SK-N-SH (cell line): ENCODE data around the gene ELOVL3. TPM values are rescaled to one million over a fixed set of nuclear protein-coding genes. Genes with fewer than 3 reads are reported as not detected.

Experiments
- CTCF ChIA-PET: fragments of 300-600, 350-600 bp; formaldehyde crosslinking; extraction: SDS; loops from one replicate; lab custom pipeline; 2021; lab: Yijun Ruan, JAX
- POLR2A ChIA-PET: fragments of 350-600 bp; sonication (Branson Sonifier 250); formaldehyde crosslinking; extraction: SDS; loops from one replicate; lab custom pipeline; 2020; ENCODE audit warnings: antibody characterized with exemption, inconsistent platforms; lab: Yijun Ruan, JAX
- DNase-seq: peaks from one replicate; pipeline ENCODE4 v3.0.0; 2012
- H2AFZ ChIP-seq: fragments of 200-600 bp; sonication (generic); 2 replicates; pipeline ENCODE4 v1.8.1; 2016; ENCODE audit warnings: antibody characterized with exemption, mild to moderate bottlenecking, low read depth
- H3F3A ChIP-seq: fragments of 200-600 bp; sonication (generic); replicated peaks from 2 replicates; pipeline ENCODE3; 2016; ENCODE audit warnings: antibody characterized with exemption, mild to moderate bottlenecking; ENCODE audit not compliant: insufficient read depth
- H3K27ac ChIP-seq, 2 experiments: fragments of 200-500 bp in 1 of 2; fragments of 200-600 bp in 1 of 2; sonication (Bioruptor generic) in 1 of 2; sonication (generic), shearing (Covaris generic) in 1 of 2; 2 replicates each; pipeline versions ENCODE4 v1.5.1 to v1.6.1; 2014 to 2016; ENCODE audit warnings: low read depth in 2 of 2, inconsistent platforms in 1 of 2, low read length in 1 of 2, mild to moderate bottlenecking in 1 of 2, mixed read lengths in 1 of 2
- H3K27me3 ChIP-seq: fragments of 200-600 bp; sonication (generic), shearing (Covaris generic); 2 replicates; pipeline ENCODE4 v1.6.1; 2016; ENCODE audit warnings: mixed run types; ENCODE audit not compliant: insufficient read depth
- H3K36me3 ChIP-seq, 2 experiments: fragments of 200-500 bp in 1 of 2; fragments of 200-600 bp in 1 of 2; sonication (Bioruptor generic) in 1 of 2; sonication (generic) in 1 of 2; replicated peaks in 1 of 2; 2 replicates each; pipeline versions ENCODE3 to v1.5.1; 2014 to 2016; ENCODE audit warnings: low read length in 1 of 2, mild to moderate bottlenecking in 1 of 2; ENCODE audit not compliant: insufficient read depth in 2 of 2, control insufficient read depth in 1 of 2
- H3K4me1 ChIP-seq, 2 experiments: fragments of 200-500 bp in 1 of 2; fragments of 200-600 bp in 1 of 2; sonication (Bioruptor generic) in 1 of 2; sonication (generic), shearing (Covaris generic) in 1 of 2; 2 replicates each; pipeline versions ENCODE4 v1.5.1 to v1.6.1; 2014 to 2016; ENCODE audit warnings: low read depth in 1 of 2, low read length in 1 of 2, mixed run types in 1 of 2; ENCODE audit not compliant: insufficient read depth in 2 of 2, control insufficient read depth in 1 of 2
- H3K4me2 ChIP-seq: fragments of 200-600 bp; sonication (generic), shearing (Covaris generic); 2 replicates; pipeline ENCODE4 v1.6.1; 2017; ENCODE audit warnings: mixed run types
- H3K4me3 ChIP-seq, 2 experiments: fragments of 200-500 bp in 1 of 2; fragments of 200-600 bp in 1 of 2; sonication (Bioruptor generic) in 1 of 2; sonication (generic), shearing (Covaris generic) in 1 of 2; 2 replicates each; pipeline versions ENCODE4 v1.5.1 to v1.8.1; 2014 to 2016; ENCODE audit warnings: low read depth in 2 of 2, inconsistent platforms in 1 of 2, low read length in 1 of 2, mild to moderate bottlenecking in 1 of 2, mixed read lengths in 1 of 2, moderate library complexity in 1 of 2
- H3K79me2 ChIP-seq: fragments of 200-600 bp; sonication (generic); 2 replicates; pipeline ENCODE4 v1.8.1; 2017; ENCODE audit warnings: mild to moderate bottlenecking; ENCODE audit not compliant: insufficient read depth
- H3K9ac ChIP-seq: fragments of 200-600 bp; sonication (generic); 2 replicates; pipeline ENCODE4 v1.6.1; 2017; ENCODE audit warnings: mixed run types
- H3K9me2 ChIP-seq: fragments of 200-600 bp; sonication (generic); 2 replicates; pipeline ENCODE4 v1.6.1; 2017; ENCODE audit warnings: mixed run types
- H3K9me3 ChIP-seq: fragments of 200-600 bp; sonication (generic); 2 replicates; pipeline ENCODE4 v1.6.1; 2017; ENCODE audit warnings: mixed run types, mild to moderate bottlenecking, moderate library complexity
- H4K20me1 ChIP-seq: fragments of 200-600 bp; sonication (generic); 2 replicates; pipeline ENCODE4 v1.6.1; 2017; ENCODE audit warnings: mild to moderate bottlenecking, mixed run types; ENCODE audit not compliant: insufficient read depth
- ELF1 ChIP-seq: IDR thresholded peaks from 2 replicates; pipeline ENCODE4 v1.4.0; 2012
- EZH2phosphoT487 ChIP-seq: fragments of 200-600 bp; sonication (generic); IDR thresholded peaks from 2 replicates; pipeline ENCODE4 v1.6.1; 2017; ENCODE audit warnings: low read depth, mixed run types, mild to moderate bottlenecking, antibody characterized with exemption, moderate library complexity, borderline replicate concordance
- FOSL2 ChIP-seq: IDR thresholded peaks from 2 replicates; pipeline ENCODE4 v1.4.0; 2012; ENCODE audit warnings: low read depth, mild to moderate bottlenecking, moderate library complexity, borderline replicate concordance
- JUND ChIP-seq: IDR thresholded peaks from 2 replicates; pipeline ENCODE4 v1.4.0; 2012
- MAX ChIP-seq: IDR thresholded peaks from 2 replicates; pipeline ENCODE4 v1.4.0; 2012; ENCODE audit warnings: low read depth
- TEAD4 ChIP-seq: IDR thresholded peaks from 2 replicates; pipeline ENCODE4 v1.4.0; 2012; ENCODE audit warnings: mild to moderate bottlenecking, borderline replicate concordance; ENCODE audit not compliant: insufficient read depth
- USF1 ChIP-seq: IDR thresholded peaks from 2 replicates; pipeline ENCODE4 v1.4.0; 2012; ENCODE audit warnings: low read depth, borderline replicate concordance
- WGBS: methylation state at CpG from one replicate; pipeline ENCODE4 v1.1.6; 2017; ENCODE audit warnings: low lambda C conversion rate; 5-methylcytosine and 5-hydroxymethylcytosine counted together
- polyA plus RNA-seq, 3 experiments: library from polyadenylated mRNA; depleted of rRNA; stranded (reverse); fragments of >200 nt; gene quantifications; 2 replicates each; pipeline ENCODE4 v1.2.3, GENCODE V29; 2012
- TF ChIP-seq, protein P1 (sequence below): fragments of 150-350 bp; IDR thresholded peaks from 2 replicates; pipeline ENCODE4 v1.6.1; 2016; ENCODE audit warnings: mild to moderate bottlenecking, low read depth, low read length
- TF ChIP-seq, protein P2 (sequence below): IDR thresholded peaks from 2 replicates; pipeline ENCODE4; 2012

Gene ELOVL3
- polyA plus RNA-seq, 1 of the 3 experiments (the other 2 are of a cell fraction) = 0.25 TPM

DNA sequence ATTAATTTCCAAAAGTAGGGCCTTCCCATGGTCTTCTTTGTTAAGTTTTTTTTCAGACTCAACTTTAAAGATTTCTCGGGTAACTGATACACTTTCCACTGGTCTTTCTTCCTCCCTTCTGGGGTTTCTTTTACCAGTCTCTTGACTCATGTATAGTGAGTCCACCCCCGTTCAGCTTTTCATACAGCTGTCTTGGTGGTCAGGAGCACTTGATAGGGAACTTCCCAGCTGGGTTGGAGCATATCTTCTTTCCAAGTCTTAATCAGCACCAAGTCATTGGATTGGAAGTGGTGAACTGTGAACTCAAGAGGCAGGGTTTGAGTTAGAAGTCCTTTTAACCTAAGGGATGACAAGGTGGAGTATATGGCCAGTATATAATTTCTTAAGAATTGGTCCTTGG, 29.2 kb upstream of the ELOVL3 start:
- Histone ChIP-seq H3K36me3 (no peaks in the 10 kb centered on the region), H3K4me3 (no peak overlapping the region), H3K9me3 (no peaks in the 10 kb centered on the region), H4K20me1 (no peaks in the 10 kb centered on the region), H3K27ac (no peak overlapping the region), H3K4me2 (no peak overlapping the region), H3K9ac (no peak overlapping the region), H2AFZ (no peak overlapping the region), H3K79me2 (no peaks in the 10 kb centered on the region), H3K9me2 (no peaks in the 10 kb centered on the region), H3F3A (no peaks in the 10 kb centered on the region), H3K4me1 (no peaks in the 10 kb centered on the region), H3K27me3 (no peaks in the 10 kb centered on the region; the same call in 1 of the 2 replicates)
- no peak for DNase-seq
- ChIA-PET POLR2A (no interaction called here), CTCF (interaction anchor here (1.1 to 1.3 kb wide), 2 partner anchors 27 to 33 kb away, joined by 3 to 6 read pairs; no protein-coding TSS in a partner anchor)
- WGBS = 51% methylated on average over 2 of the region's 2 CpGs
- no peak for TF ChIP-seq USF1
- no peak for TF ChIP-seq TEAD4

GRCh38 chr10:102198027-102198426, 28.1 kb upstream of the ELOVL3 start:
- Histone ChIP-seq H3K9me3 (no peaks in the 10 kb centered on the region), H3K27ac (no peak overlapping the region), H4K20me1 (no peaks in the 10 kb centered on the region), H3K9me2 (no peaks in the 10 kb centered on the region), H3K4me3 (no peak overlapping the region), H3K27me3 (no peaks in the 10 kb centered on the region; the same call in 1 of the 2 replicates), H2AFZ (no peak overlapping the region), H3K4me2 (no peak overlapping the region), H3K9ac (no peak overlapping the region), H3K79me2 (no peaks in the 10 kb centered on the region), H3K4me1 (no peaks in the 10 kb centered on the region), H3F3A (no peaks in the 10 kb centered on the region), H3K36me3 (no peaks in the 10 kb centered on the region)
- ChIA-PET POLR2A (no interaction called here), CTCF (interaction anchor here (1.5 to 2.1 kb wide), 2 partner anchors 29 to 281 kb away, joined by 3 to 6 read pairs; no protein-coding TSS in a partner anchor)
- no peak for DNase-seq
- 39% methylated on average over 2 of the region's 2 CpGs for WGBS
- TF ChIP-seq, protein P1, sequence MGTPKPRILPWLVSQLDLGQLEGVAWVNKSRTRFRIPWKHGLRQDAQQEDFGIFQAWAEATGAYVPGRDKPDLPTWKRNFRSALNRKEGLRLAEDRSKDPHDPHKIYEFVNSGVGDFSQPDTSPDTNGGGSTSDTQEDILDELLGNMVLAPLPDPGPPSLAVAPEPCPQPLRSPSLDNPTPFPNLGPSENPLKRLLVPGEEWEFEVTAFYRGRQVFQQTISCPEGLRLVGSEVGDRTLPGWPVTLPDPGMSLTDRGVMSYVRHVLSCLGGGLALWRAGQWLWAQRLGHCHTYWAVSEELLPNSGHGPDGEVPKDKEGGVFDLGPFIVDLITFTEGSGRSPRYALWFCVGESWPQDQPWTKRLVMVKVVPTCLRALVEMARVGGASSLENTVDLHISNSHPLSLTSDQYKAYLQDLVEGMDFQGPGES = no peak
- TF ChIP-seq FOSL2 (no peak), MAX (no peak), ELF1 (no peak), EZH2phosphoT487 (no peak), JUND (no peak)
- TF ChIP-seq, protein P2, sequence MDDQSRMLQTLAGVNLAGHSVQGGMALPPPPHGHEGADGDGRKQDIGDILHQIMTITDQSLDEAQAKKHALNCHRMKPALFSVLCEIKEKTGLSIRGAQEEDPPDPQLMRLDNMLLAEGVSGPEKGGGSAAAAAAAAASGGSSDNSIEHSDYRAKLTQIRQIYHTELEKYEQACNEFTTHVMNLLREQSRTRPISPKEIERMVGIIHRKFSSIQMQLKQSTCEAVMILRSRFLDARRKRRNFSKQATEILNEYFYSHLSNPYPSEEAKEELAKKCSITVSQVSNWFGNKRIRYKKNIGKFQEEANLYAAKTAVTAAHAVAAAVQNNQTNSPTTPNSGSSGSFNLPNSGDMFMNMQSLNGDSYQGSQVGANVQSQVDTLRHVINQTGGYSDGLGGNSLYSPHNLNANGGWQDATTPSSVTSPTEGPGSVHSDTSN = no peak
